Esophagus squamous epithelium (tissue), 4 donors: Measurements from ENCODE around the gene MAP2K5.

Experiments used
- POLR2A ChIP-seq, 4 donors: fragments of 450-650 bp; IDR thresholded peaks; one replicate each; pipeline ENCODE4 v1.6.1; 2017; ENCODE audit warnings: antibody characterized with exemption in 4 of 4, mild to moderate bottlenecking in 4 of 4, moderate library complexity in 3 of 4
- TF ChIP-seq, protein P1 (sequence below), 6 experiments: fragments of 450-650 bp in 4 of 6; fragments of 200-600 bp in 2 of 6; sonication (generic) in 2 of 6; IDR thresholded peaks; one replicate each; pipeline ENCODE4 v1.5.1; 2016 to 2019; ENCODE audit warnings: antibody characterized with exemption in 6 of 6, mild to moderate bottlenecking in 4 of 6, moderate library complexity in 4 of 6

DNA sequence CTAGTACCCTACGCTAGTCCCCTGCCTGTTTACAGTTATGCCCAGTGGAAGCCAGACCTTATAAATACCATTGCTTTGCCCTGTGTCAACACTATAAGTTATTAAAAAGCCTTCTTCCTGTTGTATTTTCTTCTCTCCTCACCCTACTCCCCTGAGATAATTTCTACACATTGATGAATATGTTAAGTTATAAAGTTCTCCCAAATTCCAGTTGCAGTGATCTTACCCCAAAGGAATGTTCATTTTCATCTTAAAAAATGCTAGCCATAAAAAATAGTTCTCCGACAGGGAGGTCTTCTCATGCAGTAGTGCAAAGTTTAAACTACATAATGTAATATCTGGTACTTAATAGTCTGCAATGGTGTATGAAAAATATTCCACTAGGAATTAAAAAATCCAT, 58.6 kb downstream of the MAP2K5 start:
- no peak for TF ChIP-seq POLR2A (IDR thresholded peaks at IDR 0.05)
- TF ChIP-seq, protein P1, sequence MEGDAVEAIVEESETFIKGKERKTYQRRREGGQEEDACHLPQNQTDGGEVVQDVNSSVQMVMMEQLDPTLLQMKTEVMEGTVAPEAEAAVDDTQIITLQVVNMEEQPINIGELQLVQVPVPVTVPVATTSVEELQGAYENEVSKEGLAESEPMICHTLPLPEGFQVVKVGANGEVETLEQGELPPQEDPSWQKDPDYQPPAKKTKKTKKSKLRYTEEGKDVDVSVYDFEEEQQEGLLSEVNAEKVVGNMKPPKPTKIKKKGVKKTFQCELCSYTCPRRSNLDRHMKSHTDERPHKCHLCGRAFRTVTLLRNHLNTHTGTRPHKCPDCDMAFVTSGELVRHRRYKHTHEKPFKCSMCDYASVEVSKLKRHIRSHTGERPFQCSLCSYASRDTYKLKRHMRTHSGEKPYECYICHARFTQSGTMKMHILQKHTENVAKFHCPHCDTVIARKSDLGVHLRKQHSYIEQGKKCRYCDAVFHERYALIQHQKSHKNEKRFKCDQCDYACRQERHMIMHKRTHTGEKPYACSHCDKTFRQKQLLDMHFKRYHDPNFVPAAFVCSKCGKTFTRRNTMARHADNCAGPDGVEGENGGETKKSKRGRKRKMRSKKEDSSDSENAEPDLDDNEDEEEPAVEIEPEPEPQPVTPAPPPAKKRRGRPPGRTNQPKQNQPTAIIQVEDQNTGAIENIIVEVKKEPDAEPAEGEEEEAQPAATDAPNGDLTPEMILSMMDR (IDR thresholded peaks at IDR 0.05): no peak
